Gastrocnemius medialis (tissue), 4 donors: ENCODE measurements around the gene TIMP3.

Experiments
- POLR2A ChIP-seq, 2 donors: fragments of 450-650 bp; IDR thresholded peaks; one replicate each; pipeline ENCODE4 v1.6.1; 2017; ENCODE audit warnings: antibody characterized with exemption in 2 of 2, mild to moderate bottlenecking in 2 of 2, moderate library complexity in 2 of 2
- TF ChIP-seq, protein P1 (sequence below), 5 experiments: fragments of 450-650 bp in 3 of 5; fragments of 200-600 bp in 2 of 5; sonication (generic) in 2 of 5; IDR thresholded peaks in 4 of 5; conservative IDR thresholded peaks in 1 of 5; 1 replicate in 4 of 5; 2 replicates in 1 of 5; pipeline ENCODE4 v1.5.1; 2016 to 2019; ENCODE audit warnings: antibody characterized with exemption in 5 of 5, mild to moderate bottlenecking in 3 of 5, moderate library complexity in 3 of 5

- TF ChIP-seq, protein P1, sequence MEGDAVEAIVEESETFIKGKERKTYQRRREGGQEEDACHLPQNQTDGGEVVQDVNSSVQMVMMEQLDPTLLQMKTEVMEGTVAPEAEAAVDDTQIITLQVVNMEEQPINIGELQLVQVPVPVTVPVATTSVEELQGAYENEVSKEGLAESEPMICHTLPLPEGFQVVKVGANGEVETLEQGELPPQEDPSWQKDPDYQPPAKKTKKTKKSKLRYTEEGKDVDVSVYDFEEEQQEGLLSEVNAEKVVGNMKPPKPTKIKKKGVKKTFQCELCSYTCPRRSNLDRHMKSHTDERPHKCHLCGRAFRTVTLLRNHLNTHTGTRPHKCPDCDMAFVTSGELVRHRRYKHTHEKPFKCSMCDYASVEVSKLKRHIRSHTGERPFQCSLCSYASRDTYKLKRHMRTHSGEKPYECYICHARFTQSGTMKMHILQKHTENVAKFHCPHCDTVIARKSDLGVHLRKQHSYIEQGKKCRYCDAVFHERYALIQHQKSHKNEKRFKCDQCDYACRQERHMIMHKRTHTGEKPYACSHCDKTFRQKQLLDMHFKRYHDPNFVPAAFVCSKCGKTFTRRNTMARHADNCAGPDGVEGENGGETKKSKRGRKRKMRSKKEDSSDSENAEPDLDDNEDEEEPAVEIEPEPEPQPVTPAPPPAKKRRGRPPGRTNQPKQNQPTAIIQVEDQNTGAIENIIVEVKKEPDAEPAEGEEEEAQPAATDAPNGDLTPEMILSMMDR (IDR thresholded peaks at IDR 0.05 in 4 of 5, conservative IDR thresholded peaks at IDR 0.05 in 1 of 5), result no peak
- TF ChIP-seq POLR2A (IDR thresholded peaks at IDR 0.05), result no peak
Measured at GRCh38 chr22:32791485-32791884, 10.0 kb upstream of the TIMP3 start.
